Hepatocyte (in vitro differentiated cells): Measurements from ENCODE around the gene MACC1.

ENCODE experiments used
- CTCF ChIP-seq: fragments of 200-600 bp; sonication (generic); IDR thresholded peaks from 2 replicates; pipeline ENCODE4 v1.5.1; 2016; ENCODE audit warnings: antibody characterized with exemption, mild to moderate bottlenecking; ENCODE audit not compliant: poor library complexity
- EZH2 ChIP-seq: fragments of 200-600 bp; sonication (generic); IDR thresholded peaks from 2 replicates; pipeline ENCODE4 v1.6.1; 2016; ENCODE audit warnings: antibody characterized with exemption, mild to moderate bottlenecking, borderline replicate concordance
- EZH2phosphoT487 ChIP-seq: fragments of 200-600 bp; sonication (generic); IDR thresholded peaks from one replicate; pipeline ENCODE4 v1.6.1; 2018; ENCODE audit warnings: antibody characterized with exemption, mild to moderate bottlenecking, low read depth, moderate library complexity; ENCODE audit not compliant: unreplicated experiment, severe bottlenecking

DNA sequence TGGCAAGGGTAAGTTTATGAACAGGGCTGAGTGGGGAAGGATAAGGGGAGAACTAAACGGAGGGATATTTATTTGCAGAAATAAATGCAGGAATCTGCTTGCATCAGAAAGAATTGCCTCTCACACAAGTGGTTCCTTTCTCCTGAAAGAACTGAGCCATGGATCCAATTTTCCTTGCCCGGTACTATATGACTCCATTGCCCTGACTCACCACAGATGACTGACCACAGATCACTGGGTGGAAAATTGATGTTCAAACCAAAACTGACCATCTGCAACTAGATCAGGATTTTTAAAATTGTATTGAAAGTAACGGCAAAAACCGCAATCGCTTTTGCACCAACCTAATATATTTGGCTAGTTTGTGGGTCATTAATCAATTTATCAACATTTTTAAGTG, 6.2 kb upstream of the MACC1 start:
- TF ChIP-seq CTCF (no peak), EZH2 (no peak), EZH2phosphoT487 (no peak)
